Measurements from ENCODE around the gene SMIM9. TPM values are rescaled to one million over a fixed set of nuclear protein-coding genes. Genes with fewer than 3 reads are reported as not detected.
"Not testable (repeated sequence)": the region's sequence is repeated elsewhere in the genome, so short reads cannot be mapped to it uniquely, and the experiment has no call there.

The SMIM9 gene
- not detected in 2 replicates for total RNA-seq (2021)
- Bru-seq, nascent RNA: not detected
- not detected for BruChase-seq, experiment 1, labeled RNA remaining after a 2-hour chase
- percentile 15 among the genes with signal in this experiment for BruChase-seq, experiment 2, labeled RNA remaining after a 6-hour chase
- long read RNA-seq: 0 reads

DNA sequence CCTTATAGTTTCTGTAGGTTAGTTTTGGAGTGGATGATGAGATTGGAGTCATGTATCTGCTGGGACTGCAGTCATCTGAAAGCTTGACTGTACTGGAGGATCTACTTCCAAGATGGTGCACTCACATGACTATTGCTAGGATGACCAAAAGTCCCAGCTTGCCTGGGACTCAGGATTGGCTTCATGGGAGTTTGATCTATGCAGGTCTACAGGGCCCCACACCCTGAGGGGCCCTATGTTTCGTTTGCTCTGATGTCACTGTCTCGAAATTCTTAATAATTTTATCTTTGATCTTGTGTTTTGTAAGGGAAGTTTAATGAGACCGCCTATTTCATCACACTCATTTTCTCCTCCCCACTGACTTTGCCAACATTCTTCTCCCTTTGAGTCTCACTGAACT, at the start of gene SMIM9:
Gene SMIM9 (minus strand): TSS at position 101 of the 400 bp plus-strand sequence. CDS start 3,806 bp downstream, outside the sequence.
- ChIA-PET POLR2A (ENCODE audit: low non-redundant PET) (no interaction called here), CTCF (no interaction called here)
- Histone ChIP-seq H3K9me3 (ENCODE audit: low read depth, low read length, poor library complexity, severe bottlenecking) (no peaks in the 10 kb centered on the region), H3K27me3 (replicated peaks; ENCODE audit: insufficient read depth, low read depth, low read length, poor library complexity) (no peaks in the 10 kb centered on the region), H3K36me3 (ENCODE audit: insufficient read depth, low read length, poor library complexity, severe bottlenecking) (no peaks in the 10 kb centered on the region), H3K4me3 (ENCODE audit: low read depth, low read length, poor library complexity, severe bottlenecking) (no peak within 1 kb of the TSS), H3K27ac (ENCODE audit: low read depth, low read length, poor library complexity, severe bottlenecking) (no peak within 1 kb of the TSS), H3K4me1 (ENCODE audit: insufficient read depth, low read length, poor library complexity, severe bottlenecking) (no peaks in the 10 kb centered on the region)
- intact Hi-C loops (cut with micrococcal nuclease; ENCODE audit: unreplicated experiment): no loop called here
- DNase-seq (ENCODE audit: low spot score): no peak
- TF ChIP-seq, protein P1, sequence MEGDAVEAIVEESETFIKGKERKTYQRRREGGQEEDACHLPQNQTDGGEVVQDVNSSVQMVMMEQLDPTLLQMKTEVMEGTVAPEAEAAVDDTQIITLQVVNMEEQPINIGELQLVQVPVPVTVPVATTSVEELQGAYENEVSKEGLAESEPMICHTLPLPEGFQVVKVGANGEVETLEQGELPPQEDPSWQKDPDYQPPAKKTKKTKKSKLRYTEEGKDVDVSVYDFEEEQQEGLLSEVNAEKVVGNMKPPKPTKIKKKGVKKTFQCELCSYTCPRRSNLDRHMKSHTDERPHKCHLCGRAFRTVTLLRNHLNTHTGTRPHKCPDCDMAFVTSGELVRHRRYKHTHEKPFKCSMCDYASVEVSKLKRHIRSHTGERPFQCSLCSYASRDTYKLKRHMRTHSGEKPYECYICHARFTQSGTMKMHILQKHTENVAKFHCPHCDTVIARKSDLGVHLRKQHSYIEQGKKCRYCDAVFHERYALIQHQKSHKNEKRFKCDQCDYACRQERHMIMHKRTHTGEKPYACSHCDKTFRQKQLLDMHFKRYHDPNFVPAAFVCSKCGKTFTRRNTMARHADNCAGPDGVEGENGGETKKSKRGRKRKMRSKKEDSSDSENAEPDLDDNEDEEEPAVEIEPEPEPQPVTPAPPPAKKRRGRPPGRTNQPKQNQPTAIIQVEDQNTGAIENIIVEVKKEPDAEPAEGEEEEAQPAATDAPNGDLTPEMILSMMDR (conservative IDR thresholded peaks at IDR 0.05; ENCODE audit: low read depth, low read length): no peak
- TF ChIP-seq EZH2 (IDR thresholded peaks at IDR 0.05; ENCODE audit: borderline replicate concordance, low read depth, low read length, poor library complexity, severe bottlenecking): no peak
- BruUV-seq (replicated peaks): no TSS peak

DNA sequence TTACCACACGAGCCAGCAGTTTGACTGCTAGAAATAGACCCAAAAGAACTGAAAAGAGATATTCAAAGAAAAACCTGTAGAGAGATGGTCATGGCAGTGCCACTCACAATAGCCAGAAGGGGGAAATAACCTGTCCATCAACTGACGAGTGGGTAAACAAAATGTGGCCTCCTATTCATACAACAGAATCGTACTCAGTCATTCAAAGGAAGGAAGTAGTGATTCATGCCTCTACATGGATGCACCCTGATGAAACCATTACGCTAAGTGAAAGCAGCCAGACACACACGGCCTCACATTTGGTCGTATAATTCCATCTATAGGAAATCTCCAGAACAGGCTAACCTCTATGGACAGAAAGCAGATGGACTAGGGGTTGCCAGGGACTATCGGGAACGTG, 49.6 kb upstream of the SMIM9 start:
- CTCF ChIA-PET; H3K36me3 ChIP-seq (ENCODE audit: insufficient read depth, low read length, poor library complexity, severe bottlenecking); H3K27me3 ChIP-seq (replicated peaks; ENCODE audit: insufficient read depth, low read depth, low read length, poor library complexity); BruUV-seq (replicated peaks); intact Hi-C loops (cut with micrococcal nuclease; ENCODE audit: unreplicated experiment); H3K27ac ChIP-seq (ENCODE audit: low read depth, low read length, poor library complexity, severe bottlenecking); POLR2A ChIA-PET (ENCODE audit: low non-redundant PET); DNase-seq (ENCODE audit: low spot score); H3K4me1 ChIP-seq (ENCODE audit: insufficient read depth, low read length, poor library complexity, severe bottlenecking); H3K9me3 ChIP-seq (ENCODE audit: low read depth, low read length, poor library complexity, severe bottlenecking); H3K4me3 ChIP-seq (ENCODE audit: low read depth, low read length, poor library complexity, severe bottlenecking): not testable (repeated sequence)

DNA sequence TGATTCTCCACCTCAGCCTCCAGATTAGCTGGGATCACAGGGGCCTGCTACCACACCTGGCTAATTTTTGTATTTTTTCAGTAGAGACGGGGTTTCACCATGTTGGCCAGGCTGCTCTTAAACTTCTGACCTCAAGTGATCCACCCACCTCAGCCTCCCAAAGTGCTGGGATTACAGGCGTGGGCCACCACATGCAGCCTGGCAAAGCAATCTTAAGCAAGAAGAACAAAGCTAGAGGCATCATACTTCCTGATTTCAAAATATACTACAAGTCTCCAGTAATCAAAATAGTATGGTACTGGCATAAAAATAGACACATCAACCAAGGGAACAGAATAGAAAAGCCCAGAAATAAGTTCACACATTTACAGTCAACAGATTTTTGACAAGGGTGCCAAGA, 38.9 kb upstream of the SMIM9 start:
- no peak overlapping the region for H3K4me3 ChIP-seq (ENCODE audit: low read depth, low read length, poor library complexity, severe bottlenecking)
- ChIA-PET CTCF (no interaction called here), POLR2A (ENCODE audit: low non-redundant PET) (no interaction called here)
- no peaks in the 10 kb centered on the region for H3K36me3 ChIP-seq (ENCODE audit: insufficient read depth, low read length, poor library complexity, severe bottlenecking)
- no peaks in the 10 kb centered on the region for H3K4me1 ChIP-seq (ENCODE audit: insufficient read depth, low read length, poor library complexity, severe bottlenecking)
- no peaks in the 10 kb centered on the region for H3K27me3 ChIP-seq (replicated peaks; ENCODE audit: insufficient read depth, low read depth, low read length, poor library complexity)
- DNase-seq (ENCODE audit: low spot score): no peak
- intact Hi-C loops (cut with micrococcal nuclease; ENCODE audit: unreplicated experiment): no loop called here
- H3K27ac ChIP-seq (ENCODE audit: low read depth, low read length, poor library complexity, severe bottlenecking): no peak overlapping the region
- BruUV-seq (replicated peaks): no TSS peak
- TF ChIP-seq, protein P1 (conservative IDR thresholded peaks at IDR 0.05; ENCODE audit: low read depth, low read length): no peak
- TF ChIP-seq EZH2 (IDR thresholded peaks at IDR 0.05; ENCODE audit: borderline replicate concordance, low read depth, low read length, poor library complexity, severe bottlenecking): no peak
- no peaks in the 10 kb centered on the region for H3K9me3 ChIP-seq (ENCODE audit: low read depth, low read length, poor library complexity, severe bottlenecking)

DNA sequence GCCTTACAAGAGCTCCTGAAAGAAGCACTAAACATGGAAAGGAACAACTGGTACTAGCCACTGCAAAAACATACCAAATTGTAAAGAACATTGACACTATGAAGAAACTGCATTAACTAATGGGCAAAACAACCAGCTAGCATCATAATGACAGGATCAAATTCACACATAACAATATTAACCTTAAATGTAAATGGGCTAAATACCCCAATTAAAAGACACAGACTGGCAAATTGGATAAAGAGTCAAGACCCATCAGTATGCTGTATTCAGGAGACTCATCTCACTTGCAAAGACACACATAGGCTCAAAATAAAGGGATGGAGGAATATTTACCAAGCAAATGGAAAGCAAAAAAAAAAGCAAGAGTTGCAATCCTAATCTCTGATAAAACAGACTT, 34.1 kb upstream of the SMIM9 start:
- H3K27ac ChIP-seq (ENCODE audit: low read depth, low read length, poor library complexity, severe bottlenecking); H3K9me3 ChIP-seq (ENCODE audit: low read depth, low read length, poor library complexity, severe bottlenecking); POLR2A ChIA-PET (ENCODE audit: low non-redundant PET); H3K27me3 ChIP-seq (replicated peaks; ENCODE audit: insufficient read depth, low read depth, low read length, poor library complexity); DNase-seq (ENCODE audit: low spot score); intact Hi-C loops (cut with micrococcal nuclease; ENCODE audit: unreplicated experiment); CTCF ChIA-PET; BruUV-seq (replicated peaks); H3K4me3 ChIP-seq (ENCODE audit: low read depth, low read length, poor library complexity, severe bottlenecking); H3K4me1 ChIP-seq (ENCODE audit: insufficient read depth, low read length, poor library complexity, severe bottlenecking); H3K36me3 ChIP-seq (ENCODE audit: insufficient read depth, low read length, poor library complexity, severe bottlenecking): not testable (repeated sequence)
